Gastrocnemius medialis (tissue), 4 donors: Measurements from ENCODE around the gene ARID1B. TPM values are rescaled to one million over a fixed set of nuclear protein-coding genes. Genes with fewer than 3 reads are reported as not detected.

Experiments
- ATAC-seq, 2 donors: fragments of 150-250 bp; one replicate each; pipeline ENCODE4 v1.9.1; 2016
- DNase-seq, 2 donors: peaks; one replicate each; pipeline ENCODE4 v3.0.0-alpha.2; 2019
- H3K27ac ChIP-seq, 4 donors: fragments of 200-600 bp; sonication (generic); 1 replicate in 1 of 4; 2 replicates in 3 of 4; pipeline ENCODE4 v1.5.1; 2016 to 2018; ENCODE audit warnings: mild to moderate bottlenecking in 2 of 4, moderate library complexity in 1 of 4
- H3K27me3 ChIP-seq, 3 donors: fragments of 200-600 bp; sonication (generic) in 2 of 3; 1 replicate in 1 of 3; 2 replicates in 2 of 3; pipeline versions ENCODE4 v1.5.1 to v1.6.0; 2016 to 2019; ENCODE audit warnings: mild to moderate bottlenecking in 1 of 3, moderate library complexity in 1 of 3
- H3K36me3 ChIP-seq, 2 donors: fragments of 200-600 bp; sonication (generic) in 1 of 2; one replicate each; pipeline ENCODE4 v1.5.1; 2017 to 2018
- H3K4me1 ChIP-seq, 2 donors: fragments of 200-600 bp; sonication (generic) in 1 of 2; one replicate each; pipeline ENCODE4 v1.5.1; 2016 to 2017; ENCODE audit warnings: mild to moderate bottlenecking in 2 of 2
- H3K4me3 ChIP-seq, 4 donors: fragments of 200-600 bp; sonication (generic) in 3 of 4; 1 replicate in 1 of 4; 2 replicates in 3 of 4; pipeline ENCODE4 v1.5.1; 2016 to 2019; ENCODE audit warnings: mild to moderate bottlenecking in 2 of 4
- H3K9me3 ChIP-seq, 3 donors: fragments of 200-600 bp; sonication (generic) in 2 of 3; 1 replicate in 1 of 3; 2 replicates in 2 of 3; pipeline ENCODE4 v1.5.1; 2016 to 2019
- POLR2A ChIP-seq, 2 donors: fragments of 450-650 bp; IDR thresholded peaks; one replicate each; pipeline ENCODE4 v1.6.1; 2017; ENCODE audit warnings: antibody characterized with exemption in 2 of 2, mild to moderate bottlenecking in 2 of 2, moderate library complexity in 2 of 2
- in situ Hi-C, 4 donors: fragments of 200-750 bp; cut with MboI; loops; one replicate each; pipeline versions ENCODE4 v1.15.0 to v1.8.0; 2017; ENCODE audit warnings: low sequenced_read_pairs in 4 of 4
- intact Hi-C: fragments of 100-400 bp; cut with DNase I; formaldehyde crosslinking; loops from one replicate; pipeline ENCODE4 v1.15.1; 2023; ENCODE audit warnings: low total_unique reads
- total RNA-seq, 4 donors: library from RNA; depleted of rRNA; stranded (reverse); fragments of >200 nt; gene quantifications; one replicate each; pipeline versions ENCODE4 v1.1.0 to v1.2.3, GENCODE V29; 2016
- TF ChIP-seq, protein P1 (sequence below), 5 experiments: fragments of 450-650 bp in 3 of 5; fragments of 200-600 bp in 2 of 5; sonication (generic) in 2 of 5; IDR thresholded peaks in 4 of 5; conservative IDR thresholded peaks in 1 of 5; 1 replicate in 4 of 5; 2 replicates in 1 of 5; pipeline ENCODE4 v1.5.1; 2016 to 2019; ENCODE audit warnings: antibody characterized with exemption in 5 of 5, mild to moderate bottlenecking in 3 of 5, moderate library complexity in 3 of 5

ARID1B gene
- total RNA-seq, 4 donors from 2014 or later, result 54.9 to 75.3 (median 62.0) TPM

DNA sequence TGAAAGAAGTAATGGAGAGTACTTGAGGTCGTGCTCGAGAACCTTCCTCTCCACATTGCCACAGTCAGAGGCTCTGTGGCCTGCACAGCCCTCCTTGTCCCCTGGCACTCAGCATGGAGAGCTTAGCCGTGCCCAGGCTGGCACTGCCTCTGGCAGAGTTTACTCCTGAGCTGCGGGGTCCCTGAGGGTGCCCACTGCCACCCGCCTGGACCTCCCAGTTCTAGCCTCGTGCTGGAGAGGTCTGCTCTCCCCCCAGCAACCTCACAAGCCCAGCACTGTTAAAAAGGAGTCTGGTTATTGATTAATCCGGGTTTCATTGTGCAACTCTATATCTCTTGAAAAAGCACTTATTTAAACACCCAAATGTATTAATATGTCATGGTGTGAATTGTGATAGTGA is 319.3 kb downstream of the ARID1B start:
- Histone ChIP-seq H3K27me3 (no peaks in the 10 kb centered on the region), H3K9me3 (no peaks in the 10 kb centered on the region), H3K36me3 (no peaks in the 10 kb centered on the region), H3K4me3 (no peak overlapping the region), H3K4me1 (peaks cover 15 to 28% of the 10 kb centered on the region in 2 donors), H3K27ac (no peak overlapping the region)
- in situ Hi-C loops, result no loop called here
- intact Hi-C loops, result no loop called here
- DNase-seq (no peak), ATAC-seq (no peak)
- TF ChIP-seq, protein P1, sequence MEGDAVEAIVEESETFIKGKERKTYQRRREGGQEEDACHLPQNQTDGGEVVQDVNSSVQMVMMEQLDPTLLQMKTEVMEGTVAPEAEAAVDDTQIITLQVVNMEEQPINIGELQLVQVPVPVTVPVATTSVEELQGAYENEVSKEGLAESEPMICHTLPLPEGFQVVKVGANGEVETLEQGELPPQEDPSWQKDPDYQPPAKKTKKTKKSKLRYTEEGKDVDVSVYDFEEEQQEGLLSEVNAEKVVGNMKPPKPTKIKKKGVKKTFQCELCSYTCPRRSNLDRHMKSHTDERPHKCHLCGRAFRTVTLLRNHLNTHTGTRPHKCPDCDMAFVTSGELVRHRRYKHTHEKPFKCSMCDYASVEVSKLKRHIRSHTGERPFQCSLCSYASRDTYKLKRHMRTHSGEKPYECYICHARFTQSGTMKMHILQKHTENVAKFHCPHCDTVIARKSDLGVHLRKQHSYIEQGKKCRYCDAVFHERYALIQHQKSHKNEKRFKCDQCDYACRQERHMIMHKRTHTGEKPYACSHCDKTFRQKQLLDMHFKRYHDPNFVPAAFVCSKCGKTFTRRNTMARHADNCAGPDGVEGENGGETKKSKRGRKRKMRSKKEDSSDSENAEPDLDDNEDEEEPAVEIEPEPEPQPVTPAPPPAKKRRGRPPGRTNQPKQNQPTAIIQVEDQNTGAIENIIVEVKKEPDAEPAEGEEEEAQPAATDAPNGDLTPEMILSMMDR (IDR thresholded peaks at IDR 0.05 in 4 of 5, conservative IDR thresholded peaks at IDR 0.05 in 1 of 5), result no peak
- no peak for TF ChIP-seq POLR2A (IDR thresholded peaks at IDR 0.05)

DNA sequence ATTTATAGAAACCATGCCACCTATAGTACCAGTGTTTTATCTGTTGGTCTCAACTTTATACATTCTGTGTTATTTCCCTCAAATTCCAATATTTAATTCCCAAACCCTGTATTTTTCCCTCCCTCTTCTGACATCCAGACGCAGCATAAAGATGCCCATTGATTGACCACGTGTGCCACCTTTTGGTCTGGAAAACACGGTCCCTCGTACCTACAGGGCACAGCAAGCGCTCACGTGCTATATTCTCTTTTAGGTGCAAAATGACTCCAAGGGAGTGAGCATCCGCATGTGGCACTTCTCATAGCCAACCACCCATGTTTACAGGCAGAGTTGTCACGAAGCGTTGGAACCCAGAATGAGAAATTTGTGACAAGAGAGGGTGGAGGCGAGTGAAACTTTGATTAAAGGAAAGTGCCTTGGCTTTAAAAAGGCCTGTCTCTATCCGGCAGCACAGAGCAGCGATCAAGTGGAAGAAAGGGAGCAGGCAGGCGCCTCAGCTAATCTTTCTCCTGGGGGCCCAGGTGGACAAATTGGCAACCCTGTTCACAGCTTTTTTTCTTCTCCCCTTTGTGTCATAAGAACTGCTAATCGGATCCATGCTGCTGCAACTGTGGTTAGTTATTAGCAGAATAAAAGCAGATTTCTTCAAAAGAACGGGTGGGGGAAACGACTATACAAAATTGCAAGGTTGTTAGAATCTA is 320.2 kb downstream of the ARID1B start:
- H3K4me1 ChIP-seq, result peaks cover 15 to 23% of the 10 kb centered on the region in 2 donors
- no peaks in the 10 kb centered on the region for H3K27me3 ChIP-seq
- no peak for DNase-seq
- no peaks in the 10 kb centered on the region for H3K36me3 ChIP-seq
- TF ChIP-seq, protein P1 (IDR thresholded peaks at IDR 0.05 in 4 of 5, conservative IDR thresholded peaks at IDR 0.05 in 1 of 5), result no peak
- TF ChIP-seq POLR2A (IDR thresholded peaks at IDR 0.05), result no peak
- no peak overlapping the region for H3K4me3 ChIP-seq
- H3K9me3 ChIP-seq, result no peaks in the 10 kb centered on the region
- ATAC-seq, result no peak
- H3K27ac ChIP-seq, result no peak overlapping the region
- in situ Hi-C loops (no loop called here), intact Hi-C loops (no loop called here)

DNA sequence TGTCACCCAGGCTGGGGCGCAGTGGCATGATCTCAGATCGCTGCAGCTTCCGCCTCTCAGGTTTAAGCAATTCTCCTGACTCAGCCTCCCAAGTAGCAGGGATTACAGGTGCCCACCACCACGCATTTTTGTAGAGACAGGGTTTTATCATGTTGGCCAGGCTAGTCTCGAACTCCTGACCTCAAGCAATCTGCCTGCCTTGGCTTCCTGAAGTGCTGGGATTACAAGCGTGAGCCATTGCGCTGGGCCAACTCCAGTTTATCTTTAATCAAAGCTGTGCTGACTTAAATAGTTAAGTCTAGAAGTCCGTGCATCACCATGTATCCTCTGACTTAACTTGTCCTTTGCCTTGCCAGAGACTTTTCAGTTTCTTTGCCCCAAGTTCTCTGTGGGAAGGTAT is 321.8 kb downstream of the ARID1B start:
- no peaks in the 10 kb centered on the region for H3K27me3 ChIP-seq
- intact Hi-C loops (no loop called here), in situ Hi-C loops (no loop called here)
- no peak overlapping the region for H3K4me3 ChIP-seq
- DNase-seq, result no peak
- peaks cover 3 to 7% of the 10 kb centered on the region in 2 donors for H3K4me1 ChIP-seq
- TF ChIP-seq, protein P1 (IDR thresholded peaks at IDR 0.05 in 4 of 5, conservative IDR thresholded peaks at IDR 0.05 in 1 of 5), result no peak
- TF ChIP-seq POLR2A (IDR thresholded peaks at IDR 0.05), result no peak
- no peak for ATAC-seq
- H3K36me3 ChIP-seq, result no peaks in the 10 kb centered on the region
- H3K27ac ChIP-seq, result no peak overlapping the region
- no peaks in the 10 kb centered on the region for H3K9me3 ChIP-seq

DNA sequence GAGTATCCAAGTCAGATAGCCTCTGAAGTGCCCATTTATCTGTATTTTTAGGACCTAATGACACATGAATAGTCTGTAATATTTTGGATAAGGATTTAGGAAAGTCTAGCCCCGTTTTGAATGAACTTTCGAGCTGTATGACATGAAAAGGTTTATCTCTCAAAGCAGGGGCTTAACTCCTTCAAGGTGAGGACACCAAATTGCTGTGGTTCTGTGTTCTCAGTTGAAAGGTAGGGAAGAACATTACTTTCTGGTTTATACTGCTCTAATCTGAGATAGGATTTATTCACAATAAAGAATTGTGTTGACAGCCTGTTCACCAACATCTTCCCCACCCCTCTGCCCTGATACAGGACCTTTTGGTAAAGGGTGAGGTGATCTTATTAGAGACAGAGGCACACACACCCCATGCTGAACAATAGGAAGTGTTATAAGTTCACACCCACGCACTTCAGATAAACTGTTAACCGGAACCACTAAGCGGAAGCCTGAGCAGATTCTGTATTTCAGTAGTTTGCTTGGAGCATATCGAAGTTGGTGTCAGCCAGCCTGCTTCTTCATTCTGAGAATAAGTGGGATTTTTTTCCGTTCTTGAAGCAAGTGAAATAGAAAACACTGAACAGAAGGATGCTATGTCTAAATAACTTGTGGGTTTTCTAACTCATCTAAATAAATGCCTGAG is 322.9 kb downstream of the ARID1B start:
- no peak for DNase-seq
- no peak for ATAC-seq
- in situ Hi-C loops (no loop called here), intact Hi-C loops (no loop called here)
- no peak for TF ChIP-seq POLR2A (IDR thresholded peaks at IDR 0.05)
- TF ChIP-seq, protein P1 (IDR thresholded peaks at IDR 0.05 in 4 of 5, conservative IDR thresholded peaks at IDR 0.05 in 1 of 5), result no peak
- H3K9me3 ChIP-seq, result no peaks in the 10 kb centered on the region
- H3K27me3 ChIP-seq, result no peaks in the 10 kb centered on the region
- H3K4me3 ChIP-seq, result no peak overlapping the region
- H3K27ac ChIP-seq, result no peak overlapping the region
- no peaks in the 10 kb centered on the region for H3K36me3 ChIP-seq
- peaks cover 0 to 6% of the 10 kb centered on the region in 2 donors for H3K4me1 ChIP-seq
